Lower lobe of right lung (tissue), 2 donors: ENCODE measurements around the gene RO60. TPM values are rescaled to one million over a fixed set of nuclear protein-coding genes. Genes with fewer than 3 reads are reported as not detected.

Experiments used
- ATAC-seq, 2 donors: fragments of 200-7000 bp; cut with Tn5 transposase; one replicate each; pipeline ENCODE4 v1.9.1; 2020 to 2022; ENCODE audit warnings: mild to moderate bottlenecking in 2 of 2, moderate library complexity in 2 of 2
- DNase-seq: peaks from one replicate; pipeline ENCODE4 v3.0.0-alpha.2; 2020
- H3K27ac ChIP-seq: fragments of 200-600 bp; one replicate; pipeline ENCODE4 v1.8.0; 2022
- H3K27me3 ChIP-seq: fragments of 200-600 bp; one replicate; pipeline ENCODE4 v1.8.0; 2022; ENCODE audit warnings: low read depth
- H3K36me3 ChIP-seq: fragments of 200-600 bp; one replicate; pipeline ENCODE4 v1.8.0; 2022; ENCODE audit warnings: mild to moderate bottlenecking
- H3K4me1 ChIP-seq: fragments of 200-600 bp; one replicate; pipeline ENCODE4 v1.8.0; 2022
- H3K4me3 ChIP-seq: fragments of 200-600 bp; one replicate; pipeline ENCODE4 v1.8.0; 2022; ENCODE audit warnings: mild to moderate bottlenecking
- H3K9me3 ChIP-seq: fragments of 200-600 bp; one replicate; pipeline ENCODE4 v1.8.0; 2022
- intact Hi-C: fragments of 100-400 bp; cut with DNase I; formaldehyde crosslinking; loops from one replicate; pipeline ENCODE4 v1.11.0; 2022
- total RNA-seq: library from RNA; stranded (reverse); fragmentation: NEBNext Ultra II Directional; extraction: Animal tissue kit (Norgen Biotek cat#: 25700); gene quantifications from one replicate; pipeline ENCODE4 v1.2.1, GENCODE V29; 2021
- TF ChIP-seq, protein P1 (sequence below): fragments of 200-600 bp; IDR thresholded peaks from one replicate; pipeline ENCODE4 v1.8.0; 2022; ENCODE audit warnings: antibody characterized with exemption, mild to moderate bottlenecking
- donor health status: DM: no; HTN: yes; CAD: no; lungs with severe emphysema.

RO60 gene
- total RNA-seq, 1 donor from 2014 or later, result 70.7 TPM

DNA sequence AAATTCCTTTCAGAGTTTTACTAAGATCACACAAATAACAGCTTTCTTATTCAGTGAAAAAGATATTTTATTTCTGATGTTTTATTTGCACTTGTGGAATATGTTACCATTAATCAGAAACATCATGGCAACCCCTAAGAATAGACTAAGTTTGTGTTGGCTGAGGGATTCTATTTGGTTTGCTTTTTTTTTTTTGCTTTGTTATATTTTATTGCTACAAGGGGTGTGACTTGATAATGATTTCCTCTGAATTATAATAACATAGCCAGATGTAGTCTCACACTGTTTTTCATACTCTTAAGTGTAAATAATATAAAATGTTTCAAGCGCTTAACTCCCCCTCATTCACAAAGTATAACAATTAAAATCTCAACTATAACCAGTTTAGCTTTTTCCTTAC, 25.9 kb downstream of the RO60 start:
- Histone ChIP-seq H3K9me3 (no peaks in the 10 kb centered on the region), H3K36me3 (peaks cover 61% of the 10 kb centered on the region), H3K4me3 (no peak overlapping the region), H3K27ac (no peak overlapping the region), H3K27me3 (no peaks in the 10 kb centered on the region), H3K4me1 (no peaks in the 10 kb centered on the region)
- ATAC-seq, result no peak
- TF ChIP-seq, protein P1, sequence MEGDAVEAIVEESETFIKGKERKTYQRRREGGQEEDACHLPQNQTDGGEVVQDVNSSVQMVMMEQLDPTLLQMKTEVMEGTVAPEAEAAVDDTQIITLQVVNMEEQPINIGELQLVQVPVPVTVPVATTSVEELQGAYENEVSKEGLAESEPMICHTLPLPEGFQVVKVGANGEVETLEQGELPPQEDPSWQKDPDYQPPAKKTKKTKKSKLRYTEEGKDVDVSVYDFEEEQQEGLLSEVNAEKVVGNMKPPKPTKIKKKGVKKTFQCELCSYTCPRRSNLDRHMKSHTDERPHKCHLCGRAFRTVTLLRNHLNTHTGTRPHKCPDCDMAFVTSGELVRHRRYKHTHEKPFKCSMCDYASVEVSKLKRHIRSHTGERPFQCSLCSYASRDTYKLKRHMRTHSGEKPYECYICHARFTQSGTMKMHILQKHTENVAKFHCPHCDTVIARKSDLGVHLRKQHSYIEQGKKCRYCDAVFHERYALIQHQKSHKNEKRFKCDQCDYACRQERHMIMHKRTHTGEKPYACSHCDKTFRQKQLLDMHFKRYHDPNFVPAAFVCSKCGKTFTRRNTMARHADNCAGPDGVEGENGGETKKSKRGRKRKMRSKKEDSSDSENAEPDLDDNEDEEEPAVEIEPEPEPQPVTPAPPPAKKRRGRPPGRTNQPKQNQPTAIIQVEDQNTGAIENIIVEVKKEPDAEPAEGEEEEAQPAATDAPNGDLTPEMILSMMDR, result no peak
- intact Hi-C loops, result no loop called here
- DNase-seq, result no peak

DNA sequence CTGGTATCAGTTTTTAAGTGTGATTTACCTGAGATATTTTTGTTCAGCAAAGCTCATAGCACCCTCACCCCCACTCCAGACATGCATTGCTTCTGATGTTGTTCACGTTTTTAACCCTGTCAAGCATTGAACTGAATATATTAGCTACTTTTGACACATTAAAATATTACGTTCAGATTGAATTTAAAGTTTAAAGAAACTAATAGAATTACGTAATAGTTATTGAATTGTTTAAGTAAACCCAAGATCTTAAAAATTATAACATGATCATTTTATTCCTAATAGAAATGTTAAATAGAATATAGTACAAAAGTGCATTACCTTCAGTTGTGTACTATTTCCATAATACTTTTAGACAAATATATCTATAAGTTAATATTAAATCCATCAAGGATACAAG, 26.9 kb downstream of the RO60 start:
- DNase-seq (no peak), ATAC-seq (no peak)
- H3K4me1 ChIP-seq, result no peaks in the 10 kb centered on the region
- H3K27me3 ChIP-seq, result no peaks in the 10 kb centered on the region
- intact Hi-C loops, result no loop called here
- H3K27ac ChIP-seq, result no peak overlapping the region
- H3K36me3 ChIP-seq, result peaks cover 71% of the 10 kb centered on the region
- TF ChIP-seq, protein P1, result no peak
- no peak overlapping the region for H3K4me3 ChIP-seq
- no peaks in the 10 kb centered on the region for H3K9me3 ChIP-seq

DNA sequence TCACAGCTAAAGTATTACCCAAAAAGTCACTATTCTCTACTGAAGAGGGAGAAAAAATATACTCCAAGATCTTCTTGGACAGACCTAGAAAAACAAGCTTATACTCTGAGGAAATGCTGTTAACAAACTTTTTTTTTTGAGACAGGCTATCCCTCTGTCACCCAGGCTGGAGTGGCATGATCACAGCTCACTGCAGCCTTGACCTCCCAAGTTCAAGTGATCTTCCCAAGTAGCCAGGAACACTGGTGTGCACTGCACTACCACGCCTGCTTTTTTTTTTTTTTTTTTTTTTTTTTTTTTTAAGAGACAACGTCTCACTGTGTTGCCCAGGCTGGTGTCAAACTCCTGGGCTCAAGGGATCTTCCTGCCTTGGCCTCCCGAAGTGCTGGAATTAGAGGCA, 28.5 kb downstream of the RO60 start:
- H3K36me3 ChIP-seq, result peaks cover 73% of the 10 kb centered on the region
- H3K9me3 ChIP-seq, result no peaks in the 10 kb centered on the region
- no peaks in the 10 kb centered on the region for H3K4me1 ChIP-seq
- no peak for DNase-seq
- no peak overlapping the region for H3K4me3 ChIP-seq
- TF ChIP-seq, protein P1, result no peak
- ATAC-seq, result no peak
- H3K27me3 ChIP-seq, result no peaks in the 10 kb centered on the region
- H3K27ac ChIP-seq, result no peak overlapping the region
- intact Hi-C loops, result no loop called here

DNA sequence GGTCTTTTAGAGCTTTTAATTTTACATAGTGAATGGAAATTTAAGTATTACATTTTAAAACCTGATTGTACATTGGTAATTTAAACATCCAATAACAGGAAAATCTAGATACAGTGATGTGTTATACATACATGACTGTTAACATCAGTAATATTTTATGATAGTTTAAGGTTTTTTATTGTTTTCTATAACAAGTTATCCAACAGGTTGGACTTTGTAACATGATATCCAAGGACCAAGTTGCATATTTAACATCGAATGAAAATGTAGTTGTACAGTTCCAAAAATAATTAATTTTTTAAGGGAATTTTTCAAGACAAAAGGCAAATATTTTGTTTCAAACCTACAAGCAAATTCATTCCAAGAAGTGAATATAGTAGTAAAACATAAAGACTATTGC, 31.5 kb downstream of the RO60 start:
- no peaks in the 10 kb centered on the region for H3K4me1 ChIP-seq
- ATAC-seq, result no peak

DNA sequence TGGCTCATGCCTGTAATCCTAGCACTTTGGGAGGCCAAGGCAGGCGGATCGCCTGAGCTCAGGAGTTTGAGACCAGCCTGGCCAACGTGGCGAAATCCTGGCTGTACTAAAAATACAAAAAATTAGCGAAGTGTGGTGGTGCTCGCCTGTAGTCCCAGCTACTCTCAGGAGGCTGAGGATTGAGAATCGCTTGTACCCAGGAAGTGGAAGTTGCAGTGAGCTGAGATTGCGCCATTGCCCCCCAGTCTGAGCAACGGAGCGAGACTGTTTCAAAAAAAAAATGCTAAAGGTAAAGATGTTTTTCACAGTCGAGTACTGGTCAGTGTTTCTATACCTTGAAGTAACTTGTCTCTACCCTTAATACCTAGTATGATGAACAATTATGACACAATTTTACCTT, 34.7 kb downstream of the RO60 start:
- no peaks in the 10 kb centered on the region for H3K27me3 ChIP-seq
- H3K4me3 ChIP-seq, result no peak overlapping the region
- ATAC-seq (no peak), DNase-seq (no peak)
- no peaks in the 10 kb centered on the region for H3K9me3 ChIP-seq
- peaks cover 94% of the 10 kb centered on the region for H3K36me3 ChIP-seq
- no peak overlapping the region for H3K27ac ChIP-seq
- intact Hi-C loops, result no loop called here
- H3K4me1 ChIP-seq, result no peaks in the 10 kb centered on the region
- TF ChIP-seq, protein P1, result no peak

More for the DNA sequence above, 31.5 kb downstream of the RO60 start:
- Histone ChIP-seq H3K4me3 (no peak overlapping the region), H3K9me3 (no peaks in the 10 kb centered on the region), H3K27me3 (no peaks in the 10 kb centered on the region), H3K27ac (no peak overlapping the region), H3K36me3 (peaks cover 73% of the 10 kb centered on the region)
- DNase-seq, result no peak
- TF ChIP-seq, protein P1, result no peak
- intact Hi-C loops, result no loop called here

DNA sequence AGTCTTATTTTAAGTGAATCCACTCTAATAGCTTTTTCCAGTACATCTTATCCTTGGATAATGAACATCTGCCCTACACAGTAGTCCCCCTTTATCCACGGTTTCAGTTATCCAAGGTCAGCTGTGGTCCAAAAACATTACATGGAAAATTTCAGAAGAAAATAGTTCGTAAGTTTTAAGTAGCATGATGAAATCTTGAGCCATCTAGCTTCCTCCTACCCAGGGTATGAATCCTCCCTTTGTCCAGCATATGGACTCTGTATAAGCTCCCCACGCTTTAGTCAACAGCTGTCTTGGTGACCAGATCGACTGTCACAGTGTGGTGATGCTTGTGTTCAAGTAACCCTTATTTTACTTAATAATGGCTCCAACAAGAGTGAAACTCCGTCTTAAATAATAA, 43.2 kb downstream of the RO60 start:
- no peak for ATAC-seq
- Histone ChIP-seq H3K4me1 (peaks cover 20% of the 10 kb centered on the region), H3K4me3 (no peak overlapping the region), H3K27ac (no peak overlapping the region), H3K27me3 (no peaks in the 10 kb centered on the region), H3K36me3 (peaks cover 33% of the 10 kb centered on the region), H3K9me3 (no peaks in the 10 kb centered on the region)
- no peak for DNase-seq
- intact Hi-C loops, result no loop called here
- TF ChIP-seq, protein P1, result no peak
